IPS DF 4.7 (cell line): ENCODE results near the gene SCAPER.
"Not testable (repeated sequence)": the region's sequence is repeated elsewhere in the genome, so short reads cannot be mapped to it uniquely, and the experiment has no call there.

Experiments
- DNase-seq: peaks from one replicate; pipeline ENCODE4 v3.0.0-alpha.2; 2013; ENCODE audit warnings: low spot score; ENCODE audit errors: extremely low read depth

SCAPER gene

GRCh38 chr15:76863123-76863522, 42.0 kb downstream of the SCAPER start:
- DNase-seq, result no peak

GRCh38 chr15:76861815-76862397, 43.2 kb downstream of the SCAPER start:
- no peak for DNase-seq

GRCh38 chr15:76860201-76860600, 44.9 kb downstream of the SCAPER start:
- DNase-seq, result no peak

GRCh38 chr15:76850367-76850766, 54.8 kb downstream of the SCAPER start:
- DNase-seq, result not testable (repeated sequence)

GRCh38 chr15:76846782-76847181, 58.4 kb downstream of the SCAPER start:
- no peak for DNase-seq

GRCh38 chr15:76844096-76844495, 61.0 kb downstream of the SCAPER start:
- no peak for DNase-seq

- no peak for DNase-seq
Measured at GRCh38 chr15:76843269-76843668, 61.9 kb downstream of the SCAPER start.

- DNase-seq, result no peak
Measured at GRCh38 chr15:76840830-76841460, 64.2 kb downstream of the SCAPER start.

- no peak for DNase-seq
Measured at GRCh38 chr15:76839173-76839572, 66.0 kb downstream of the SCAPER start.

GRCh38 chr15:76837474-76837873, 67.7 kb downstream of the SCAPER start:
- DNase-seq, result no peak

- no peak for DNase-seq
Measured at GRCh38 chr15:76829939-76830338, 75.2 kb downstream of the SCAPER start.

GRCh38 chr15:76823890-76824289, 81.2 kb downstream of the SCAPER start:
- DNase-seq, result no peak

GRCh38 chr15:76823303-76823702, 81.8 kb downstream of the SCAPER start:
- DNase-seq, result no peak

GRCh38 chr15:76818926-76819325, 86.2 kb downstream of the SCAPER start:
- not testable (repeated sequence) for DNase-seq

GRCh38 chr15:76815421-76815820, 89.7 kb downstream of the SCAPER start:
- DNase-seq, result no peak

- no peak for DNase-seq
Measured at GRCh38 chr15:76812381-76812780, 92.8 kb downstream of the SCAPER start.

- DNase-seq, result no peak
Measured at GRCh38 chr15:76809412-76810103, 95.6 kb downstream of the SCAPER start.

- DNase-seq, result no peak
Measured at GRCh38 chr15:76803049-76803571, 102.0 kb downstream of the SCAPER start.

- no peak for DNase-seq
Measured at GRCh38 chr15:76802411-76802810, 102.7 kb downstream of the SCAPER start.

- DNase-seq, result no peak
Measured at GRCh38 chr15:76799760-76800159, 105.4 kb downstream of the SCAPER start.

- DNase-seq, result no peak
Measured at GRCh38 chr15:76795217-76795616, 109.9 kb downstream of the SCAPER start.

- DNase-seq, result peak; percentile 14
Measured at GRCh38 chr15:76793162-76793561, 112.0 kb downstream of the SCAPER start.

GRCh38 chr15:76791511-76791910, 113.6 kb downstream of the SCAPER start:
- DNase-seq, result no peak
